MM.1S (cell line): Measurements from ENCODE around the gene GOLIM4.

Experiments
- CTCF ChIP-seq: fragments of 300-600 bp; sonication (generic); IDR thresholded peaks from 2 replicates; pipeline ENCODE4 v1.5.1; 2016; ENCODE audit warnings: antibody characterized with exemption, low read length, mixed read lengths
- EZH2 ChIP-seq: fragments of 300-600 bp; sonication (generic); optimal IDR thresholded peaks from 2 replicates; pipeline ENCODE3; 2017; ENCODE audit warnings: low read depth, mild to moderate bottlenecking, antibody characterized with exemption, low read length, mixed read lengths
- EZH2phosphoT487 ChIP-seq: fragments of 300-600 bp; sonication (generic); IDR thresholded peaks from 2 replicates; pipeline ENCODE4 v1.6.1; 2018; ENCODE audit warnings: antibody characterized with exemption, low read length

GRCh38 chr3:168062679-168063078 is 33.0 kb downstream of the GOLIM4 start:
- TF ChIP-seq CTCF (no peak), EZH2 (no peak), EZH2phosphoT487 (no peak)
